ENCODE measurements around the gene HSD17B10.

GRCh38 chrX:53481816-53482465 lies 47.8 kb upstream of the HSD17B10 start:
- TF ChIP-seq, protein P1, sequence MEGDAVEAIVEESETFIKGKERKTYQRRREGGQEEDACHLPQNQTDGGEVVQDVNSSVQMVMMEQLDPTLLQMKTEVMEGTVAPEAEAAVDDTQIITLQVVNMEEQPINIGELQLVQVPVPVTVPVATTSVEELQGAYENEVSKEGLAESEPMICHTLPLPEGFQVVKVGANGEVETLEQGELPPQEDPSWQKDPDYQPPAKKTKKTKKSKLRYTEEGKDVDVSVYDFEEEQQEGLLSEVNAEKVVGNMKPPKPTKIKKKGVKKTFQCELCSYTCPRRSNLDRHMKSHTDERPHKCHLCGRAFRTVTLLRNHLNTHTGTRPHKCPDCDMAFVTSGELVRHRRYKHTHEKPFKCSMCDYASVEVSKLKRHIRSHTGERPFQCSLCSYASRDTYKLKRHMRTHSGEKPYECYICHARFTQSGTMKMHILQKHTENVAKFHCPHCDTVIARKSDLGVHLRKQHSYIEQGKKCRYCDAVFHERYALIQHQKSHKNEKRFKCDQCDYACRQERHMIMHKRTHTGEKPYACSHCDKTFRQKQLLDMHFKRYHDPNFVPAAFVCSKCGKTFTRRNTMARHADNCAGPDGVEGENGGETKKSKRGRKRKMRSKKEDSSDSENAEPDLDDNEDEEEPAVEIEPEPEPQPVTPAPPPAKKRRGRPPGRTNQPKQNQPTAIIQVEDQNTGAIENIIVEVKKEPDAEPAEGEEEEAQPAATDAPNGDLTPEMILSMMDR (IDR thresholded peaks at IDR 0.05) = peak; percentile 41 to 65 (median 54)
- TF ChIP-seq POLR2A (IDR thresholded peaks at IDR 0.05) = no peak

Measured in adrenal gland (tissue), 5 donors.